Gastroesophageal sphincter (tissue), 4 donors: ENCODE measurements around the gene RPTOR. TPM values are rescaled to one million over a fixed set of nuclear protein-coding genes. Genes with fewer than 3 reads are reported as not detected.

ENCODE experiments used
- ATAC-seq: fragments of 150-250 bp; one replicate; pipeline ENCODE4 v1.9.1; 2016; ENCODE audit warnings: mild to moderate bottlenecking, moderate library complexity
- H3K27ac ChIP-seq, 4 donors: fragments of 200-600 bp; sonication (generic) in 3 of 4; 1 replicate in 3 of 4; 2 replicates in 1 of 4; pipeline ENCODE4 v1.5.1; 2016 to 2019
- H3K27me3 ChIP-seq: fragments of 200-600 bp; sonication (generic); one replicate; pipeline ENCODE4 v1.5.1; 2019
- H3K36me3 ChIP-seq, 2 donors: fragments of 200-600 bp; sonication (generic); one replicate each; pipeline ENCODE4 v1.5.1; 2019; ENCODE audit warnings: control low read depth in 1 of 2
- H3K4me1 ChIP-seq, 3 donors: fragments of 200-600 bp; sonication (generic); 1 replicate in 2 of 3; 2 replicates in 1 of 3; pipeline ENCODE4 v1.5.1; 2016 to 2019; ENCODE audit warnings: control low read depth in 2 of 3
- H3K4me3 ChIP-seq, 2 donors: fragments of 200-600 bp; sonication (generic); one replicate each; pipeline ENCODE4 v1.5.1; 2019; ENCODE audit warnings: mild to moderate bottlenecking in 1 of 2, moderate library complexity in 1 of 2
- H3K9me3 ChIP-seq, 3 donors: fragments of 200-600 bp; sonication (generic); one replicate each; pipeline ENCODE4 v1.5.1; 2017 to 2019; ENCODE audit warnings: control low read depth in 2 of 3
- EP300 ChIP-seq: sonication (generic); formaldehyde crosslinking; IDR thresholded peaks from one replicate; pipeline ENCODE4 v1.6.1; 2017; ENCODE audit warnings: antibody characterized with exemption, mild to moderate bottlenecking
- POLR2A ChIP-seq, 2 donors: fragments of 450-650 bp; IDR thresholded peaks; one replicate each; pipeline ENCODE4 v1.6.1; 2017; ENCODE audit warnings: antibody characterized with exemption in 2 of 2, mild to moderate bottlenecking in 2 of 2, moderate library complexity in 1 of 2
- POLR2AphosphoS5 ChIP-seq: sonication (generic); formaldehyde crosslinking; IDR thresholded peaks from one replicate; pipeline ENCODE4 v1.6.1; 2017; ENCODE audit warnings: antibody characterized with exemption
- WGBS, 2 donors: methylation state at CpG; one replicate each; pipeline ENCODE4 v1.1.5; 2018; ENCODE audit warnings: low coverage in 1 of 2; 5-methylcytosine and 5-hydroxymethylcytosine counted together
- total RNA-seq, 4 donors: library from RNA; depleted of rRNA; stranded (reverse); fragments of >200 nt; gene quantifications; one replicate each; pipeline ENCODE4 v1.1.0, GENCODE V29; 2016
- TF ChIP-seq, protein P1 (sequence below), 4 experiments: fragments of 200-600 bp in 2 of 4; fragments of 450-650 bp in 2 of 4; sonication (generic) in 1 of 4; IDR thresholded peaks; one replicate each; pipeline ENCODE4 v1.5.1; 2017 to 2019; ENCODE audit warnings: antibody characterized with exemption in 4 of 4, mild to moderate bottlenecking in 2 of 4, moderate library complexity in 2 of 4

The RPTOR gene
- total RNA-seq, 4 donors from 2014 or later = 25.7 to 56.8 (median 39.7) TPM

DNA sequence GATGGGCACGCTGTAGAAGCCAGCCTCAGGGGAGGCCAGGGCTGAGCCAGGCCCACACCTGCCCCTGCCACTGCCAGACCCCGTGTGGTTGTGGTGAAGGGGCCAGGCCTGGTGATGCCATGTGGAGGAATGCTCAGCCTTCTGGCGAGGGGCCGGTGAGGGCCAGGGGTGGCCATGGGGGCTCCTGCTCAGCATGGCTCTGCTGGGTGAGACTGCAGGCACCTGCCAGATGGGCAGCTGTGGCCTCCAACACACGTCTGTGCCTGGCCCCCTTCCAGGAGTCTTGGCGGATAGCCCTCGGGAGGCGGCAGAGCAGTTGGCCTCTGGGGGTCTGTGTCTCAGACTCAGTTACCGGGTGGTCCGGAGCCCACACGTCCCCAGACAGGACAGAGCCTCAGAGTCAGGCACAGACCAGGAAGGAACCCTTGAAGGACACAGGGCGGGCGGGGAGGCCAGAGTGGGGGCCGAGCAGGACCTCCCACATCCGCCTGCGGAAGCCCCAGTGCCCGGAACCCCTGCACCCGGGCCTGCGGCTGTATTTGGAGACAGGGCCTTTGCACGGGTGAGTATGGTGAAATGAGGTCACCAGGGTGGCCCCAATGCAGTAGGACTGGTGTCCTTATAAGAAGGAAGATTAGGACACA lies 424.5 kb downstream of the RPTOR start:
- 60 to 63% methylated on average over 1 to 2 of the region's 20 CpGs for WGBS, 2 donors
- no peaks in the 10 kb centered on the region for H3K9me3 ChIP-seq
- H3K27ac ChIP-seq = peak overlapping the region; percentile 14 to 88 (median 81)
- peaks cover 0 to 19% of the 10 kb centered on the region in 2 donors for H3K36me3 ChIP-seq
- no peak overlapping the region for H3K4me3 ChIP-seq
- H3K27me3 ChIP-seq = peaks cover 19% of the 10 kb centered on the region
- peak; percentile 20 for ATAC-seq
- TF ChIP-seq EP300 = no peak
- TF ChIP-seq POLR2AphosphoS5 = no peak
- no peak for TF ChIP-seq POLR2A (IDR thresholded peaks at IDR 0.05)
- TF ChIP-seq, protein P1, sequence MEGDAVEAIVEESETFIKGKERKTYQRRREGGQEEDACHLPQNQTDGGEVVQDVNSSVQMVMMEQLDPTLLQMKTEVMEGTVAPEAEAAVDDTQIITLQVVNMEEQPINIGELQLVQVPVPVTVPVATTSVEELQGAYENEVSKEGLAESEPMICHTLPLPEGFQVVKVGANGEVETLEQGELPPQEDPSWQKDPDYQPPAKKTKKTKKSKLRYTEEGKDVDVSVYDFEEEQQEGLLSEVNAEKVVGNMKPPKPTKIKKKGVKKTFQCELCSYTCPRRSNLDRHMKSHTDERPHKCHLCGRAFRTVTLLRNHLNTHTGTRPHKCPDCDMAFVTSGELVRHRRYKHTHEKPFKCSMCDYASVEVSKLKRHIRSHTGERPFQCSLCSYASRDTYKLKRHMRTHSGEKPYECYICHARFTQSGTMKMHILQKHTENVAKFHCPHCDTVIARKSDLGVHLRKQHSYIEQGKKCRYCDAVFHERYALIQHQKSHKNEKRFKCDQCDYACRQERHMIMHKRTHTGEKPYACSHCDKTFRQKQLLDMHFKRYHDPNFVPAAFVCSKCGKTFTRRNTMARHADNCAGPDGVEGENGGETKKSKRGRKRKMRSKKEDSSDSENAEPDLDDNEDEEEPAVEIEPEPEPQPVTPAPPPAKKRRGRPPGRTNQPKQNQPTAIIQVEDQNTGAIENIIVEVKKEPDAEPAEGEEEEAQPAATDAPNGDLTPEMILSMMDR (IDR thresholded peaks at IDR 0.05) = no peak
- H3K4me1 ChIP-seq = peaks cover 6 to 40% (median 30%) of the 10 kb centered on the region in 3 donors

DNA sequence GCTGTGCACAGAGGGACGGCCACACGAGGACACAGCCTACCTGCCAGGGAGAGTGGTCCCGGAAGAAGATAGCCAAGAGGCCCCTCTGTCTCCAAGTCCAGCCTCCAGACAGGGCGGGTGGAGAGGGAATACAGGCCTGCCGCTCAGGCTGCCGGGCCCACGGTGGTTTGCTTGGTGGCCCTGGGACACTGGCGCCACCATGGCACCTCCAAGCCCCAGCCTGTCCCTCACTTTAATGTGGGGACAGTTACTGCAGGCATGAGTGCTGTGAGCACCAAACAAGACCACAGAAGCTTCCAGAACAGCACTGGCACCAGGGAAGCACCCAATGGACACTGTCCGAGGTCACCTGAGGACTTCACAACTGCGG lies 425.0 kb downstream of the RPTOR start:
- no CpG with 5 or more reads among the region's 10 CpGs for WGBS, 2 donors
- Histone ChIP-seq H3K27me3 (peaks cover 19% of the 10 kb centered on the region), H3K9me3 (no peaks in the 10 kb centered on the region), H3K4me1 (peaks cover 6 to 40% (median 30%) of the 10 kb centered on the region in 3 donors), H3K27ac (peak overlapping the region in 3 of 4 donors; percentile 81 to 88 (median 81)), H3K36me3 (peaks cover 0 to 14% of the 10 kb centered on the region in 2 donors), H3K4me3 (no peak overlapping the region)
- ATAC-seq = no peak
- no peak for TF ChIP-seq POLR2AphosphoS5
- no peak for TF ChIP-seq EP300
- TF ChIP-seq POLR2A (IDR thresholded peaks at IDR 0.05) = no peak
- TF ChIP-seq, protein P1 (IDR thresholded peaks at IDR 0.05) = no peak

DNA sequence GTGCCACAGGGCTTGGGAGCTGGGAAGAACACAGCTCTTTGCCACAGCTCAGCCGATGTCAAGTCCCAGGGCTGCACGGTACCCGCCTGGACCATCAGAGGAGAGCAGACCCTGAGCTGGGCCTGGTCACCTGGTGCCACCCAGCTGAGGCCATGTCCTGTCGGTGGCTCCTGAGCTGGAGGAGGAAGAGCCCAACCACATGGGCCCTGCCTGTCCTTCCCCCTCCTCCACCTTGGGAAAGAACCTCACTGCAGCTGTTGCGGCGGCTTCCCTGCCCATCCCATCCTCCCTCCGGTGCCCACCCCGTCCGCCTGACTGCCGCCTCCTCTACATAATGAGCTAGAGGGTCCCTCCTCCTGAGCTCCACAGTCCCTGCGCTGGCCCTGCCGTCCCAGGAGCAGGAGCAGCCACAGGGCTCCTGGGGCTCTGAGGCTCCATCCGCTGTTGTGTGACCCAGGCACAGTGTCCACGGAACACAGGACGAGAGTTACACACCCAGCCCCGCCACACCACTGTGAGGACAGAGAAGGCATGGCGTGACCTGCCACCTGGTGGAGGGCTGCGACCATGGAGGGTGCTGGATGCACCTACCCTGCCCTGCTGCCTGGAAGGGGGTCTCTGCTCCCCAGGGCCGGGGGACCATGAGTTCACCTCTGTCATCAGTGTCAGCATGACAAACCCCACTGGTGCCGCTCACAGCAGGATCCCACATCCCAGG lies 425.6 kb downstream of the RPTOR start:
- H3K4me3 ChIP-seq = no peak overlapping the region
- H3K27me3 ChIP-seq = peaks cover 19% of the 10 kb centered on the region
- peaks cover 6 to 40% (median 30%) of the 10 kb centered on the region in 3 donors for H3K4me1 ChIP-seq
- H3K27ac ChIP-seq = peak overlapping the region in 3 of 4 donors; percentile 81 to 88 (median 81)
- TF ChIP-seq EP300 (no peak), POLR2A (IDR thresholded peaks at IDR 0.05) (no peak), POLR2AphosphoS5 (no peak)
- TF ChIP-seq, protein P1 (IDR thresholded peaks at IDR 0.05) = peak in 3 of 4 experiments; percentile 73 to 78 (median 76)
- WGBS, 2 donors = no CpG with 5 or more reads among the region's 20 CpGs
- no peaks in the 10 kb centered on the region for H3K9me3 ChIP-seq
- ATAC-seq = peak; percentile 60
- H3K36me3 ChIP-seq = peaks cover 0 to 8% of the 10 kb centered on the region in 2 donors

DNA sequence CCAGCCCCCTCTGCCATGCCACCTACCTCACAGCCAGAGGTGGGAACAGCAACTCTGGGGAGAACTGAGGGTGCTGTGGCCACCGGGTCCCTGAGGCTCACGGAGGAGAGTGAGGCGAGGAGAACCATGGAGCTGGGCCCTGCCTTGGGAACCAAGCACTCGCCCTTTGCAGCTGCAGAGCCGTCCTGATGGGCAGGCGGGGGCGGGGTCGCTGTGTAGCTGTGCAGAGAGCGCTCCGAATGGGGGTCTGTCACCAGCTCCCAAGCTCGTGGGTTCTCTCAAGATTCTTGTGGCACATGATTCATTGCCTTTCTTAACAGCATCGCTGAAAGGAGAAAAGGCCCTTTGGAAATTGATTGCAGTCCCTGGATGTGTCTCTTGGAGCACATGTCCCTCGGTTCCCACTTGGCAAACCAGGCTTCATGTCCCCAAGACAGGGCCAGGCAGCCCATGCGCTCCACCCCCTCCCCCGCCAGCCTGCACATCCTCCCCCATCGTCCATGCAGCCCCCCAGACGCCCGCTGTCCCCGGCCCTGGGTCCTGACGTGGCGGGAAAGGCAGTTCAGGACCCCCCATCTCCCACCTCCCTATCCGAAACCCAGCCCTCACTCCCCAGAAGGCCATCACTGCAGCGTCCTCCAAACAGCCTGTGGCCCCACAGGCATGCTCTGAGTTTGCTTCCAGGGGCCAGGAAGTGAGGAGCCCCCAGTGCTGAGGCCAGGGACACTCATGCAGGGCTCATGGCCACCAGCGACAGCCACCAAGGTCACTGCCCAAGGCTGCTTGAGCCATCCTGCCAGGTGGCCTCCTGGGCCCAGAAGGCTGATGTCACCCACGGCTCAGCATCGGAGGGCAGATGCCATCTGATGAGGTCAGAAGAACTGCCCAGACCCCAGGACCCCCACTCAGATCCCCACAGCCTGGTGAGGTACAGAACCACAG lies 426.4 kb downstream of the RPTOR start:
- peaks cover 19% of the 10 kb centered on the region for H3K27me3 ChIP-seq
- peaks cover 6 to 40% (median 30%) of the 10 kb centered on the region in 3 donors for H3K4me1 ChIP-seq
- H3K9me3 ChIP-seq = no peaks in the 10 kb centered on the region
- no peak overlapping the region for H3K27ac ChIP-seq
- no peak for TF ChIP-seq EP300
- no peak for TF ChIP-seq POLR2AphosphoS5
- no peak for TF ChIP-seq POLR2A (IDR thresholded peaks at IDR 0.05)
- TF ChIP-seq, protein P1 (IDR thresholded peaks at IDR 0.05) = no peak
- H3K4me3 ChIP-seq = no peak overlapping the region
- H3K36me3 ChIP-seq = peaks cover 0 to under 1% of the 10 kb centered on the region in 2 donors
- WGBS, 2 donors = 10 to 78% methylated on average over 3 of the region's 26 CpGs
- no peak for ATAC-seq
